K562 (cell line): ENCODE results near the gene SLC38A1. TPM values are rescaled to one million over a fixed set of nuclear protein-coding genes. Genes with fewer than 3 reads are reported as not detected.

ENCODE experiments used
- ARNT ChIP-seq, 2 experiments: fragments of 450-650 bp; IDR thresholded peaks; 2 replicates each; pipeline ENCODE4 v1.6.1; 2016; ENCODE audit warnings: mild to moderate bottlenecking in 1 of 2
- BACH1 ChIP-seq: fragments of 200-800 bp; sonication (Bioruptor generic); IDR thresholded peaks from 2 replicates; pipeline ENCODE4 v1.6.1; 2016; ENCODE audit warnings: missing genetic modification characterization, missing compliant biosample characterization
- CBX3 ChIP-seq, 2 experiments: IDR thresholded peaks; 1 replicate in 1 of 2; 2 replicates in 1 of 2; pipeline ENCODE4 v1.6.1; 2012; ENCODE audit warnings: inconsistent platforms in 2 of 2, low read length in 2 of 2, borderline replicate concordance in 1 of 2, control low read depth in 1 of 2
- CC2D1A ChIP-seq: fragments of 450-650 bp; IDR thresholded peaks from 2 replicates; pipeline ENCODE4 v1.6.1; 2017; ENCODE audit warnings: mild to moderate bottlenecking
- CCAR2 ChIP-seq: fragments of 200-400 bp; formaldehyde crosslinking; IDR thresholded peaks from 2 replicates; pipeline ENCODE4 v1.6.1; 2017; ENCODE audit warnings: mild to moderate bottlenecking, low read depth, low read length
- CGGBP1 ChIP-seq: fragments of 250-450 bp; sonication (Bioruptor Pico); IDR thresholded peaks from 2 replicates; pipeline ENCODE4 v1.9.0; 2021; ENCODE audit warnings: mild to moderate bottlenecking
- ETV1 ChIP-seq: fragments of 450-650 bp; conservative IDR thresholded peaks from 2 replicates; pipeline ENCODE4 v1.6.1; 2016; ENCODE audit warnings: missing genetic modification characterization, control low read depth, low read depth, missing compliant biosample characterization
- EWSR1 ChIP-seq: fragments of 450-650 bp; IDR thresholded peaks from 2 replicates; pipeline ENCODE4 v1.6.1; 2018; ENCODE audit warnings: borderline replicate concordance, mild to moderate bottlenecking, low read depth, moderate library complexity; ENCODE audit not compliant: partially characterized antibody
- GTF2F1 ChIP-seq: IDR thresholded peaks from 2 replicates; pipeline ENCODE4 v1.6.1; 2011; ENCODE audit warnings: low read depth, low read length, improper control_type of control experiment
- L3MBTL2 ChIP-seq: fragments of 450-650 bp; IDR thresholded peaks from 2 replicates; pipeline ENCODE4 v1.6.1; 2016; ENCODE audit warnings: mild to moderate bottlenecking, moderate library complexity
- MTA1 ChIP-seq: fragments of 450-650 bp; IDR thresholded peaks from 2 replicates; pipeline ENCODE4 v1.6.1; 2017; ENCODE audit warnings: borderline replicate concordance
- NR1H2 ChIP-seq: sonication (generic); formaldehyde crosslinking; IDR thresholded peaks from 2 replicates; pipeline ENCODE4 v1.4.0; 2020; ENCODE audit warnings: mild to moderate bottlenecking, missing genetic modification reagents
- POLR2H ChIP-seq: IDR thresholded peaks from 2 replicates; pipeline ENCODE4 v1.6.1; 2016; ENCODE audit warnings: missing genetic modification characterization, low read depth, mild to moderate bottlenecking, control low read depth, missing compliant biosample characterization, moderate library complexity
- RBM22 ChIP-seq: fragments of 200-400 bp; formaldehyde crosslinking; IDR thresholded peaks from 2 replicates; pipeline ENCODE4 v1.6.1; 2018; ENCODE audit warnings: low read length, low read depth; ENCODE audit not compliant: poor library complexity, severe bottlenecking
- RBM34 ChIP-seq: fragments of 200-400 bp; formaldehyde crosslinking; IDR thresholded peaks from 2 replicates; pipeline ENCODE4 v1.6.1; 2018; ENCODE audit warnings: low read length, borderline replicate concordance; ENCODE audit not compliant: insufficient read depth
- RNF219 ChIP-seq: fragments of 250-450 bp; sonication (Bioruptor Pico); IDR thresholded peaks from 2 replicates; pipeline ENCODE4 v1.5.0; 2022; ENCODE audit warnings: mild to moderate bottlenecking
- TEAD4 ChIP-seq, 2 experiments: sonication (generic) in 1 of 2; formaldehyde crosslinking in 1 of 2; IDR thresholded peaks; 2 replicates each; pipeline versions ENCODE4 v1.6.1 to v1.8.0; 2012 to 2022; ENCODE audit warnings: borderline replicate concordance in 1 of 2, inconsistent platforms in 1 of 2, low read length in 1 of 2, mild to moderate bottlenecking in 1 of 2, missing genetic modification reagents in 1 of 2
- ZBTB8A ChIP-seq: fragments of 450-650 bp; IDR thresholded peaks from 2 replicates; pipeline ENCODE4 v1.6.1; 2018; ENCODE audit warnings: mild to moderate bottlenecking, moderate library complexity; ENCODE audit not compliant: partially characterized antibody
- ZC3H11A ChIP-seq: IDR thresholded peaks from 2 replicates; pipeline ENCODE4 v1.6.1; 2012; ENCODE audit warnings: low read depth, low read length, improper control_type of control experiment
- ZFX ChIP-seq: sonication (generic); formaldehyde crosslinking; IDR thresholded peaks from 2 replicates; pipeline ENCODE4 v1.8.0; 2022; ENCODE audit warnings: mild to moderate bottlenecking, missing genetic modification reagents, moderate library complexity
- ZNF253 ChIP-seq: fragments of 250-450 bp; sonication (Bioruptor Pico); conservative IDR thresholded peaks from 2 replicates; pipeline ENCODE4 v1.6.1; 2021; ENCODE audit warnings: mild to moderate bottlenecking
- ZNF76 ChIP-seq: fragments of 250-450 bp; sonication (Bioruptor Pico); IDR thresholded peaks from 2 replicates; pipeline ENCODE4 v1.4.0; 2020; ENCODE audit warnings: mild to moderate bottlenecking, moderate library complexity, borderline replicate concordance
- polyA plus RNA-seq, 8 experiments: library from polyadenylated mRNA; depleted of rRNA in 4 of 8; stranded (reverse) in 5 of 8; unstranded in 3 of 8; fragments of >200 nt; fragmentation: Nextera tagmentation in 2 of 8; fragmentation: Illumina TruSeq in 1 of 8; extraction: Ambion mirVana in 2 of 8; extraction: Trizol in 1 of 8; gene quantifications; 2 replicates each; pipeline versions ENCODE4 v1.2.1 to v1.2.3, GENCODE V29; 2011 to 2014; ENCODE audit warnings: inconsistent platforms in 1 of 8, missing spikeins in 1 of 8
- total RNA-seq, 7 experiments: library from RNA; depleted of rRNA in 6 of 7; stranded (reverse); fragments of >200 nt in 6 of 7; fragmentation: Illumina TruSeq in 2 of 7; extraction: Trizol in 2 of 7; gene quantifications; 2 replicates each; pipeline versions ENCODE4 v1.2.1 to v1.2.3, GENCODE V29; 2011 to 2021; ENCODE audit warnings: low replicate concordance in 1 of 7
- TF ChIP-seq, protein P1 (sequence below): fragments of 250-450 bp; sonication (Bioruptor Pico); IDR thresholded peaks from 2 replicates; pipeline ENCODE4 v1.4.0; 2020; ENCODE audit warnings: mild to moderate bottlenecking, moderate library complexity

The SLC38A1 gene
- total and polyA plus RNA-seq, 9 of the 15 experiments (the other 6 are each of a cell fraction or from before 2014, with no cell fraction given): 51.9 to 112 (median 75.0) TPM

DNA sequence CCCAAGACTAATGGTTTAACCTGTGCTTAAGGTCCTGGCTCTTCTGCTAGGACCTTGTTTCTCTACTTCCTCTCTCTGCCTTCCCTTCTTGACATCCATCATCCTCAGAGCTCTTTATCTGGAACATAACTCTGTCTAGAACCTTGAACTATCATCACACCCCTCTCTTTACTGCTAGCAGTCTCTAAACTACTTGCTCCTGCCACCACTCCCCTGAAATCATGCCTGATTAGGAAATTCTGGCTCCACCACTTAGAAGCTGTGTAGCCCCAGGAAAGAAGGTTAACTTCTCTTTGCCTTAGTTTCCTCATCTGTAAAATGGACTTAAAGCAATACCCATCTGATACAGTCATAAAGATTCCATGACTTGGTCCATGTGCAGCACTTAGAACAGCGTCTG, 9.1 kb downstream of the SLC38A1 start (continued):
- TF ChIP-seq RBM22 (no peak), ETV1 (tag) (no peak), RNF219 (CRISPR knock-in tag) (no peak), RBM34 (no peak), NR1H2 (no peak), ZNF76 (no peak), ZC3H11A (no peak), GTF2F1 (no peak), CBX3 (IDR thresholded peaks at IDR 0.05; ENCODE audit: borderline replicate concordance in 1 of 2, low read length in 2 of 2) (0 out of 3 replicates have a peak, but pooled peaks of 1 of the 2 experiments have one; percentile 15), ZFX (no peak), CC2D1A (no peak), ARNT (IDR thresholded peaks at IDR 0.05) (0 out of 4 replicates have a peak, but pooled peaks of 1 of the 2 experiments have one; percentile 26), CGGBP1 (no peak), EWSR1 (no peak), L3MBTL2 (no peak), BACH1 (tag) (no peak), POLR2H (tag) (no peak), CCAR2 (no peak), TEAD4 (IDR thresholded peaks at IDR 0.05; ENCODE audit: low read length) (no peak), TEAD4 (CRISPR knock-in tag; IDR thresholded peaks at IDR 0.05; ENCODE audit: borderline replicate concordance) (no peak), MTA1 (no peak), ZBTB8A (no peak), ZNF253 (CRISPR knock-in tag) (no peak)
- TF ChIP-seq, protein P1, sequence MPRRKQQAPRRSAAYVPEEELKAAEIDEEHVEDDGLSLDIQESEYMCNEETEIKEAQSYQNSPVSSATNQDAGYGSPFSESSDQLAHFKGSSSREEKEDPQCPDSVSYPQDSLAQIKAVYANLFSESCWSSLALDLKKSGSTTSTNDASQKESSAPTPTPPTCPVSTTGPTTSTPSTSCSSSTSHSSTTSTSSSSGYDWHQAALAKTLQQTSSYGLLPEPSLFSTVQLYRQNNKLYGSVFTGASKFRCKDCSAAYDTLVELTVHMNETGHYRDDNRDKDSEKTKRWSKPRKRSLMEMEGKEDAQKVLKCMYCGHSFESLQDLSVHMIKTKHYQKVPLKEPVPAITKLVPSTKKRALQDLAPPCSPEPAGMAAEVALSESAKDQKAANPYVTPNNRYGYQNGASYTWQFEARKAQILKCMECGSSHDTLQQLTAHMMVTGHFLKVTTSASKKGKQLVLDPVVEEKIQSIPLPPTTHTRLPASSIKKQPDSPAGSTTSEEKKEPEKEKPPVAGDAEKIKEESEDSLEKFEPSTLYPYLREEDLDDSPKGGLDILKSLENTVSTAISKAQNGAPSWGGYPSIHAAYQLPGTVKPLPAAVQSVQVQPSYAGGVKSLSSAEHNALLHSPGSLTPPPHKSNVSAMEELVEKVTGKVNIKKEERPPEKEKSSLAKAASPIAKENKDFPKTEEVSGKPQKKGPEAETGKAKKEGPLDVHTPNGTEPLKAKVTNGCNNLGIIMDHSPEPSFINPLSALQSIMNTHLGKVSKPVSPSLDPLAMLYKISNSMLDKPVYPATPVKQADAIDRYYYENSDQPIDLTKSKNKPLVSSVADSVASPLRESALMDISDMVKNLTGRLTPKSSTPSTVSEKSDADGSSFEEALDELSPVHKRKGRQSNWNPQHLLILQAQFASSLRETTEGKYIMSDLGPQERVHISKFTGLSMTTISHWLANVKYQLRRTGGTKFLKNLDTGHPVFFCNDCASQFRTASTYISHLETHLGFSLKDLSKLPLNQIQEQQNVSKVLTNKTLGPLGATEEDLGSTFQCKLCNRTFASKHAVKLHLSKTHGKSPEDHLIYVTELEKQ (CRISPR knock-in tag): no peak
